Fibroblast of peridontal ligament (primary cell): ENCODE data around the gene NT5DC2.

ENCODE experiments used
- DNase-seq: peaks from one replicate; pipeline ENCODE4 v3.0.0-alpha.2; 2010; ENCODE audit errors: extremely low read depth

The NT5DC2 gene

GRCh38 chr3:52488746-52489145, 44.9 kb downstream of the NT5DC2 start:
- DNase-seq, result no peak

- no peak for DNase-seq
These were observed 45.6 kb downstream of the NT5DC2 start for GRCh38 chr3:52487788-52488691.

- no peak for DNase-seq
These were observed 46.4 kb downstream of the NT5DC2 start for GRCh38 chr3:52487050-52487787.

- no peak for DNase-seq
These were observed 48.8 kb downstream of the NT5DC2 start for GRCh38 chr3:52484680-52485461.

- peak; percentile 77 for DNase-seq
These were observed 49.9 kb downstream of the NT5DC2 start for GRCh38 chr3:52483577-52484381.

- DNase-seq, result no peak
These were observed 50.6 kb downstream of the NT5DC2 start for GRCh38 chr3:52483081-52483480.

- no peak for DNase-seq
These were observed 51.7 kb downstream of the NT5DC2 start for GRCh38 chr3:52481819-52482521.

- DNase-seq, result no peak
These were observed 52.6 kb downstream of the NT5DC2 start for GRCh38 chr3:52480768-52481715.

GRCh38 chr3:52479877-52480575, 53.6 kb downstream of the NT5DC2 start:
- no peak for DNase-seq

- no peak for DNase-seq
These were observed 54.4 kb downstream of the NT5DC2 start for GRCh38 chr3:52479037-52479876.

GRCh38 chr3:52477796-52478095, 55.9 kb downstream of the NT5DC2 start:
- DNase-seq, result no peak

- no peak for DNase-seq
These were observed 56.4 kb downstream of the NT5DC2 start for GRCh38 chr3:52477076-52477795.
